ENCODE results near the gene C11orf24.
"Not testable (repeated sequence)": the region's sequence is repeated elsewhere in the genome, so short reads cannot be mapped to it uniquely, and the experiment has no call there.

Gene C11orf24

GRCh38 chr11:68251765-68252164 is 20.0 kb downstream of the C11orf24 start:
- no peak for DNase-seq (ENCODE audit: low read depth)

- DNase-seq (ENCODE audit: low read depth) = not testable (repeated sequence)
Measured at GRCh38 chr11:68244912-68245311, 26.9 kb downstream of the C11orf24 start.

GRCh38 chr11:68243847-68244246 is 27.9 kb downstream of the C11orf24 start:
- DNase-seq (ENCODE audit: low read depth) = not testable (repeated sequence)

- no peak for DNase-seq (ENCODE audit: low read depth)
Measured at GRCh38 chr11:68242616-68243015, 29.2 kb downstream of the C11orf24 start.

- DNase-seq (ENCODE audit: low read depth) = no peak
Measured at GRCh38 chr11:68231621-68232020, 40.2 kb downstream of the C11orf24 start.

GRCh38 chr11:68229601-68230000 is 42.2 kb downstream of the C11orf24 start:
- DNase-seq (ENCODE audit: low read depth) = no peak

- no peak for DNase-seq (ENCODE audit: low read depth)
Measured at GRCh38 chr11:68226421-68226820, 45.4 kb downstream of the C11orf24 start.

- DNase-seq (ENCODE audit: low read depth) = no peak
Measured at GRCh38 chr11:68224606-68225005, 47.2 kb downstream of the C11orf24 start.

GRCh38 chr11:68223275-68223674 is 48.5 kb downstream of the C11orf24 start:
- DNase-seq (ENCODE audit: low read depth) = no peak

- DNase-seq (ENCODE audit: low read depth) = no peak
Measured at GRCh38 chr11:68221406-68221805, 50.4 kb downstream of the C11orf24 start.

GRCh38 chr11:68216171-68216938 is 55.4 kb downstream of the C11orf24 start:
- no peak for DNase-seq (ENCODE audit: low read depth)

- DNase-seq (ENCODE audit: low read depth) = no peak
Measured at GRCh38 chr11:68215524-68216170, 56.1 kb downstream of the C11orf24 start.

GRCh38 chr11:68215087-68215445 is 56.7 kb downstream of the C11orf24 start:
- peak; percentile 39 for DNase-seq (ENCODE audit: low read depth)

- no peak for DNase-seq (ENCODE audit: low read depth)
Measured at GRCh38 chr11:68214173-68215086, 57.3 kb downstream of the C11orf24 start.

- DNase-seq (ENCODE audit: low read depth) = peak; percentile 80
Measured at GRCh38 chr11:68213555-68214172, 58.1 kb downstream of the C11orf24 start.

- DNase-seq (ENCODE audit: low read depth) = no peak
Measured at GRCh38 chr11:68213135-68213515, 58.6 kb downstream of the C11orf24 start, which contains the start of gene KMT5B. Gene KMT5B, minus strand, starts transcription at chr11:68213296. Its CDS starts 23,220 bp downstream, at chr11:68190076.

GRCh38 chr11:68212421-68213134 is 59.2 kb downstream of the C11orf24 start:
- DNase-seq (ENCODE audit: low read depth) = peak; percentile 52

GRCh38 chr11:68211546-68211945 is 60.2 kb downstream of the C11orf24 start:
- DNase-seq (ENCODE audit: low read depth) = no peak
